WTC11 (cell line): ENCODE data around the gene LRRK2. TPM values are rescaled to one million over a fixed set of nuclear protein-coding genes. Genes with fewer than 3 reads are reported as not detected.
"Not testable (repeated sequence)": the region's sequence is repeated elsewhere in the genome, so short reads cannot be mapped to it uniquely, and the experiment has no call there.

Experiments used
- ATAC-seq: fragments of 200-7000 bp; cut with Tn5 transposase; 2 replicates; pipeline ENCODE4 v1.10.0; 2021; ENCODE audit warnings: mild to moderate bottlenecking, moderate library complexity
- CTCF ChIA-PET: fragments of 300-600 bp; sonication (Branson Sonifier 250); formaldehyde crosslinking; loops from one replicate; lab custom pipeline; 2021; ENCODE audit warnings: antibody characterized with exemption; lab: Charles Lee
- POLR2A ChIA-PET: fragments of 350-600 bp; sonication (Branson Sonifier 250); formaldehyde crosslinking; loops from one replicate; lab custom pipeline; 2021; ENCODE audit warnings: antibody characterized with exemption; lab: Charles Lee
- DNase-seq: peaks from one replicate; pipeline ENCODE4 v3.0.0; 2021; ENCODE audit warnings: low spot score
- H3K27ac Mint-ChIP-seq: 2 replicates; pipeline ENCODE4 v1.8.0; 2021; ENCODE audit warnings: mixed read lengths
- H3K27me3 Mint-ChIP-seq: 2 replicates; pipeline ENCODE4 v1.8.0; 2021; ENCODE audit warnings: low read depth, mild to moderate bottlenecking, moderate library complexity, mixed read lengths
- H3K36me3 Mint-ChIP-seq: 2 replicates; pipeline ENCODE4 v1.8.0; 2021; ENCODE audit warnings: mixed read lengths
- H3K4me1 Mint-ChIP-seq: 2 replicates; pipeline ENCODE4 v1.8.0; 2022; ENCODE audit warnings: mixed read lengths
- H3K4me3 Mint-ChIP-seq: 2 replicates; pipeline ENCODE4 v1.8.0; 2021; ENCODE audit warnings: mild to moderate bottlenecking, moderate library complexity, mixed read lengths
- H3K9me3 Mint-ChIP-seq: 2 replicates; pipeline ENCODE4 v1.8.0; 2021; ENCODE audit warnings: mixed read lengths
- ATF1 ChIP-seq: sonication (generic); formaldehyde crosslinking; IDR thresholded peaks from 2 replicates; pipeline ENCODE4 v1.8.1; 2023; ENCODE audit warnings: mild to moderate bottlenecking, moderate library complexity, missing genetic modification reagents
- CBFB ChIP-seq: sonication (generic); formaldehyde crosslinking; IDR thresholded peaks from 2 replicates; pipeline ENCODE4 v1.8.1; 2022; ENCODE audit warnings: mild to moderate bottlenecking, low read depth, missing genetic modification reagents
- EMX1 ChIP-seq: fragments of 250-450 bp; sonication (Bioruptor Pico); IDR thresholded peaks from 2 replicates; pipeline ENCODE4 v1.8.0; 2021; ENCODE audit warnings: mild to moderate bottlenecking
- ESRRA ChIP-seq: sonication (generic); formaldehyde crosslinking; IDR thresholded peaks from 2 replicates; pipeline ENCODE4 v1.8.1; 2022; ENCODE audit warnings: mild to moderate bottlenecking, missing genetic modification reagents, borderline replicate concordance
- FOXJ3 ChIP-seq: sonication (generic); formaldehyde crosslinking; IDR thresholded peaks from 2 replicates; pipeline ENCODE4 v1.9.0; 2021; ENCODE audit warnings: missing genetic modification reagents, mild to moderate bottlenecking, borderline replicate concordance
- JAZF1 ChIP-seq: fragments of 250-450 bp; sonication (Bioruptor Pico); IDR thresholded peaks from 2 replicates; pipeline ENCODE4 v1.9.0; 2021; ENCODE audit warnings: moderate library complexity, mild to moderate bottlenecking, inconsistent platforms
- NFE2L1 ChIP-seq: sonication (generic); formaldehyde crosslinking; IDR thresholded peaks from 2 replicates; pipeline ENCODE4 v1.8.1; 2023; ENCODE audit warnings: missing genetic modification reagents
- NR1H2 ChIP-seq: sonication (generic); formaldehyde crosslinking; IDR thresholded peaks from 2 replicates; pipeline ENCODE4 v1.9.0; 2021; ENCODE audit warnings: mild to moderate bottlenecking, moderate library complexity, missing genetic modification reagents
- RORB ChIP-seq: fragments of 250-450 bp; sonication (Bioruptor Pico); IDR thresholded peaks from 2 replicates; pipeline ENCODE4 v1.9.0; 2021; ENCODE audit warnings: mild to moderate bottlenecking
- TP53 ChIP-seq: sonication (generic); formaldehyde crosslinking; IDR thresholded peaks from 2 replicates; pipeline ENCODE4 v1.8.1; 2023; ENCODE audit warnings: mild to moderate bottlenecking, missing genetic modification reagents
- ZMAT4 ChIP-seq: fragments of 250-450 bp; sonication (Bioruptor Pico); IDR thresholded peaks from 2 replicates; pipeline ENCODE4 v1.9.0; 2021; ENCODE audit warnings: mild to moderate bottlenecking
- ZNF263 ChIP-seq: sonication (generic); formaldehyde crosslinking; IDR thresholded peaks from 2 replicates; pipeline ENCODE4 v1.8.1; 2022; ENCODE audit warnings: low read depth, mild to moderate bottlenecking, moderate library complexity, missing genetic modification reagents
- ZNF416 ChIP-seq: fragments of 250-450 bp; sonication (Bioruptor Pico); IDR thresholded peaks from 2 replicates; pipeline ENCODE4 v1.9.0; 2021; ENCODE audit warnings: mild to moderate bottlenecking, inconsistent platforms
- total RNA-seq: library from RNA; stranded (reverse); gene quantifications from 3 replicates; pipeline ENCODE4 v1.2.3, GENCODE V29; 2021
- TF ChIP-seq, protein P1 (sequence below): fragments of 250-450 bp; sonication (Bioruptor Pico); IDR thresholded peaks from 2 replicates; pipeline ENCODE4 v1.8.0; 2021; ENCODE audit warnings: mild to moderate bottlenecking
- TF ChIP-seq, protein P2 (sequence below): sonication (generic); formaldehyde crosslinking; IDR thresholded peaks from 2 replicates; pipeline ENCODE4 v1.8.1; 2022; ENCODE audit warnings: missing genetic modification reagents, borderline replicate concordance
- TF ChIP-seq, protein P3 (sequence below): sonication (generic); formaldehyde crosslinking; IDR thresholded peaks from 2 replicates; pipeline ENCODE4 v1.8.1; 2022; ENCODE audit warnings: low read depth, mild to moderate bottlenecking, moderate library complexity, missing genetic modification reagents, borderline replicate concordance
- TF ChIP-seq, protein P4 (sequence below): fragments of 250-450 bp; sonication (Bioruptor Pico); conservative IDR thresholded peaks from 2 replicates; pipeline ENCODE4 v1.9.0; 2021; ENCODE audit warnings: mild to moderate bottlenecking

The LRRK2 gene
- total RNA-seq, 1 experiment from 2014 or later = 0.46 TPM

DNA sequence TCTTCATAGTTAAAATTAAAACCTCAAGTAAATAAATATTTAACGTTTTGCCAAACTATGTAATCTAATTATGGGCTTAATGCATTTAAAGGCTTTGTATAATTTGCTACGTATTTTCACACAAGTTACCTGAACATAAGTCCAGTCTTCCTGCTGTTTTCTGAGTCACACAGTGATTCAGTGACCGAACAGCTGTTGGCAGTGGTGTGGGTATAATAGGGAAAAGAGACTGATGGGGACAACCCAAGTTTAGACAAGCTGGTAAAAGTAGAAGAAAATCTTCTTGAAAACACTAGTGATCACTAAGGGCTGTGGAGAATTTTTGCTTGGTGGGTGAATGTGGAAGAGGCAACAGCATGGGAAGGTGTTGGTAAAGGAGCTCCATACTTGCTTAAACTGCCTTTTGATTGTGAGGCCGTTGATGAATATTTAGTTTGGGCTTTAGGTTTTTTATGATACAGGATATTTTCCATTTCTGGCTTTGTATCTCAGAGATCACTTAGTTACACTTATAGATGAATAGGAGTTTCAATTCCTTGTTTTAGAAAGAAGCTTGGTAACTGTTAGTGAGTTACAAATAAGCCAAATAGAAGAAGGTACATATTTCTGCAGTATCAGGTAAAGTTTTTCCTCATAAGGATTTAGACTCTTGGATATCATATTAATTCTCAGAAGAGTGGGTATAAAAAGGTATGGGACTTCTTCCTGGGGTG, 23.9 kb downstream of the LRRK2 start:
- ATAC-seq (no peak), DNase-seq (no peak)
- H3K9me3 Mint-ChIP-seq = peaks cover 4% of the 10 kb centered on the region
- H3K4me1 Mint-ChIP-seq = no peaks in the 10 kb centered on the region
- ChIA-PET CTCF (no interaction called here), POLR2A (no interaction called here)
- no peaks in the 10 kb centered on the region; the same call in 1 of the 2 replicates for H3K27me3 Mint-ChIP-seq
- no peak for TF ChIP-seq EMX1 (CRISPR knock-in tag)
- no peak for TF ChIP-seq NR1H2 (CRISPR knock-in tag)
- TF ChIP-seq JAZF1 = no peak
- no peak for TF ChIP-seq TP53 (CRISPR knock-in tag)
- no peak for TF ChIP-seq FOXJ3 (CRISPR knock-in tag)
- TF ChIP-seq, protein P1, sequence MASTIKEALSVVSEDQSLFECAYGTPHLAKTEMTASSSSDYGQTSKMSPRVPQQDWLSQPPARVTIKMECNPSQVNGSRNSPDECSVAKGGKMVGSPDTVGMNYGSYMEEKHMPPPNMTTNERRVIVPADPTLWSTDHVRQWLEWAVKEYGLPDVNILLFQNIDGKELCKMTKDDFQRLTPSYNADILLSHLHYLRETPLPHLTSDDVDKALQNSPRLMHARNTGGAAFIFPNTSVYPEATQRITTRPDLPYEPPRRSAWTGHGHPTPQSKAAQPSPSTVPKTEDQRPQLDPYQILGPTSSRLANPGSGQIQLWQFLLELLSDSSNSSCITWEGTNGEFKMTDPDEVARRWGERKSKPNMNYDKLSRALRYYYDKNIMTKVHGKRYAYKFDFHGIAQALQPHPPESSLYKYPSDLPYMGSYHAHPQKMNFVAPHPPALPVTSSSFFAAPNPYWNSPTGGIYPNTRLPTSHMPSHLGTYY = no peak
- no peak for TF ChIP-seq NFE2L1
- TF ChIP-seq ZNF263 (CRISPR knock-in tag) = no peak
- TF ChIP-seq, protein P2, sequence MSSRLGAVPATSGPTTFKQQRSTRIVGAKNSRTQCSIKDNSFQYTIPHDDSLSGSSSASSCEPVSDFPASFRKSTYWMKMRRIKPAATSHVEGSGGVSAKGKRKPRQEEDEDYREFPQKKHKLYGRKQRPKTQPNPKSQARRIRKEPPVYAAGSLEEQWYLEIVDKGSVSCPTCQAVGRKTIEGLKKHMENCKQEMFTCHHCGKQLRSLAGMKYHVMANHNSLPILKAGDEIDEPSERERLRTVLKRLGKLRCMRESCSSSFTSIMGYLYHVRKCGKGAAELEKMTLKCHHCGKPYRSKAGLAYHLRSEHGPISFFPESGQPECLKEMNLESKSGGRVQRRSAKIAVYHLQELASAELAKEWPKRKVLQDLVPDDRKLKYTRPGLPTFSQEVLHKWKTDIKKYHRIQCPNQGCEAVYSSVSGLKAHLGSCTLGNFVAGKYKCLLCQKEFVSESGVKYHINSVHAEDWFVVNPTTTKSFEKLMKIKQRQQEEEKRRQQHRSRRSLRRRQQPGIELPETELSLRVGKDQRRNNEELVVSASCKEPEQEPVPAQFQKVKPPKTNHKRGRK (CRISPR knock-in tag) = no peak
- no peak for TF ChIP-seq CBFB (CRISPR knock-in tag)
- TF ChIP-seq, protein P3, sequence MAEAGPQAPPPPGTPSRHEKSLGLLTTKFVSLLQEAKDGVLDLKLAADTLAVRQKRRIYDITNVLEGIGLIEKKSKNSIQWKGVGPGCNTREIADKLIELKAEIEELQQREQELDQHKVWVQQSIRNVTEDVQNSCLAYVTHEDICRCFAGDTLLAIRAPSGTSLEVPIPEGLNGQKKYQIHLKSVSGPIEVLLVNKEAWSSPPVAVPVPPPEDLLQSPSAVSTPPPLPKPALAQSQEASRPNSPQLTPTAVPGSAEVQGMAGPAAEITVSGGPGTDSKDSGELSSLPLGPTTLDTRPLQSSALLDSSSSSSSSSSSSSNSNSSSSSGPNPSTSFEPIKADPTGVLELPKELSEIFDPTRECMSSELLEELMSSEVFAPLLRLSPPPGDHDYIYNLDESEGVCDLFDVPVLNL = no peak
- TF ChIP-seq ZMAT4 (CRISPR knock-in tag) = no peak
- TF ChIP-seq ZNF416 = no peak
- no peak for TF ChIP-seq RORB (CRISPR knock-in tag)
- no peak for TF ChIP-seq ESRRA (CRISPR knock-in tag)
- TF ChIP-seq, protein P4, sequence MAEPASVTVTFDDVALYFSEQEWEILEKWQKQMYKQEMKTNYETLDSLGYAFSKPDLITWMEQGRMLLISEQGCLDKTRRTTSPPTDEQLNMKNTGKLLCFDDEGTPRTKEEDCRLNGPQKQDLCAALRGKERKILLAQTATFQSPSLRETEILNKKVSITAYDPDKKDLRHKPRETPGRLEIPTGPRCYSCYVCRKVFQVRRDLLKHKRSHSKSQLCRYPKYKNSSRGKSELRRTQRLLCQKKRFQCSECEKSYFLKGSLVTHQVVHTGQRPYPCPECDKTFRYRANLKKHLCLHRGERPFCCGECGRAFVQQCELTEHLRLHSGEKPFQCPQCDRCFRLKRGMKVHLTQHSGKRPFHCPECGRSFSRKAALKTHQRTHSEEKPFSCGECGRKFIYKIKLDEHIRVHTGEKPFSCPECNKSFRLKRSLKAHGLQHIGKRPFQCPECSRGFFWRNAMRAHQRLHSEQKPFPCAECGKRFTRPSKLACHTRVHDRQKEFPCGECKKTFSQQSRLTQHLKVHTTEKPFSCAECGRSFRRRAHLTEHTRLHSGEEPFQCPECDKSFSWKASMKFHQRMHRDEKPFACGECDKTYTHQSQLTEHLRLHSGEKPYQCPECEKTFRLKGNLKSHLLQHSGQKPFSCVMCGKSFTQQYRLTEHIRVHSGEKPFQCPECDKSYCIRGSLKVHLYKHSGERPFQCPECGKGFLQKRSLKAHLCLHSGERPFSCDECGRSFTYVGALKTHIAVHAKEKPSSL (CRISPR knock-in tag) = no peak
- no peak for TF ChIP-seq ATF1 (CRISPR knock-in tag)
- H3K4me3 Mint-ChIP-seq = no peak overlapping the region
- H3K27ac Mint-ChIP-seq = no peak overlapping the region
- H3K36me3 Mint-ChIP-seq = no peaks in the 10 kb centered on the region

- DNase-seq, ATAC-seq, H3K9me3 Mint-ChIP-seq, POLR2A ChIA-PET, H3K27me3 Mint-ChIP-seq, H3K27ac Mint-ChIP-seq, H3K4me1 Mint-ChIP-seq, H3K36me3 Mint-ChIP-seq, H3K4me3 Mint-ChIP-seq, CTCF ChIA-PET: not testable (repeated sequence)
These were observed 25.9 kb downstream of the LRRK2 start for GRCh38 chr12:40250652-40251051.
